Endometrium (tissue), 2 donors: ENCODE data around the gene PRKAR1B.

Experiments used
- FAIRE-seq: peaks from 2 replicates; lab custom pipeline; 2012; peaks lifted over from hg19 to GRCh38; lab: Jason Lieb, UNC
- donor health status: control.
- donor health status: control.

Gene PRKAR1B

DNA sequence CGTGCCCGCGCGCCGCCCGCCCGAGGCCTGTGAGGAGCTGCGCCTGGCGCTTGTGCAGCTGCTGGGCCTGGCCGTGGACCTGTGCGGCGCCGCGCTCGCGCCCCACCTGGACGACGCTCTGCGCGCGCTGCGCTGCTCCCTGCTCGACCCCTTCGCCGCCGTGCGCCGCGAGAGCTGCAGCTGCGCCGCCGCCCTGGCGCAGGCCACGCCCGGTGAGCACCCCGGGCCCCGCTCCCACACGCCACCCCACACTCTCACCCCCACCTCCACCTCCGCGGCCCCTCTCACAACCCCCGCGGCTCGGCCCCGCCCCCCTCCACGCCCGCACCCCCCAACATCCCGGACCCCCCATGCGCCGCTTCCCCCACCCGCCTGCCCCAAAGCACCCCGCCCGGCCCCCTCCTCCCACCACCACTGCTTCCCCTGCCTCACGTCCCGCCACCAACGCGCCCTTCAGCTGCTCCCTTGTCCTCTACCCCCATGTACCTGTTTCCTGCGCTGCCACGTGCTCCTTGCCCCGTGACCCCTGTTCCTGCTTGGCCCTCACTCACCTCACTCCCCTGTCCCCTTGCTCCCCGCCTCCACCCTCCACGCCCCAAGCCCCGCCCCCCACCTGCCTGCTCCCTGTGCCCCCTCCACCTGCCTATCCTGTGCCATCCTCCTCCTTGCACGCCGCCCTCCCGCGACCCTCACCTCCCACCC is at the start of gene PRKAR1B:
TSS of gene PRKAR1B (minus strand) at position 178 of the 702 bp plus-strand sequence. CDS start 15,776 bp downstream, outside the sequence.
- FAIRE-seq, result no peak

DNA sequence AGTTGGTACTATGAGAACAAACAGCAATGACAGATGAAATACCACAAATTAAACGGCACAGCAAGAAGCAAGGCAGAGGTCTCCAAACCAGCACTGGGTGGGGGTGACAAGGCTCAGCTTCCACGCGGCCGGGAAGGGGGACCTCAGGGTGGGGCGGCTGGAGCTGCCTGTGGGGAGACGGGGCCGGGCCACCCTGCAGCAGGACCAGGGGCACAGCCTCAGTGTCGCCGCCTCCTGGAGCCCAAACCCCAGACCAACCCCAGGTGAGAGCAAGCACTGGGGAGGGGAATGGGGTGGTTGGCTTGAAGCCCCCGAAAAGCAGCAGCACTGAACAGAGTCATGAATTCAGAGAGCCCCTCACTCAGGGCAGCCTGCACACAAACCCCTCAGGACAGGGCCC is 49.3 kb upstream of the PRKAR1B start:
- FAIRE-seq, result no peak

GRCh38 chr7:774161-775109 is 47.4 kb upstream of the PRKAR1B start:
- no peak for FAIRE-seq

DNA sequence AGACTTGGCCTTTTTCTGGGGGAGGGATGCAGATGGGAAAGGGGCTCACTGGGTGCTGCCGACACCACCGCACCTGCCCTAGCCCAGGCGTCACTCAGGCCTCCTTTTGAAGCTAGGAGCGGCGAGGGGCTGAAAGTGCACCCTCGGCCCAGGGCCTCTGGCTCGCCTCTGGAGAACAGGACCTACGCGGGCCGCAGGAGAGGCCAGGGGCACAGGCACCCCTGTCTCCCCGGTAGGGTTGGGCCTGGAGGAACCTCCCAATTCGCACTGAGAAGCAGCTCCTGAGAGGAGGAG is 46.5 kb upstream of the PRKAR1B start:
- FAIRE-seq, result no peak

GRCh38 chr7:772861-773621 is 46.0 kb upstream of the PRKAR1B start:
- FAIRE-seq, result no peak

DNA sequence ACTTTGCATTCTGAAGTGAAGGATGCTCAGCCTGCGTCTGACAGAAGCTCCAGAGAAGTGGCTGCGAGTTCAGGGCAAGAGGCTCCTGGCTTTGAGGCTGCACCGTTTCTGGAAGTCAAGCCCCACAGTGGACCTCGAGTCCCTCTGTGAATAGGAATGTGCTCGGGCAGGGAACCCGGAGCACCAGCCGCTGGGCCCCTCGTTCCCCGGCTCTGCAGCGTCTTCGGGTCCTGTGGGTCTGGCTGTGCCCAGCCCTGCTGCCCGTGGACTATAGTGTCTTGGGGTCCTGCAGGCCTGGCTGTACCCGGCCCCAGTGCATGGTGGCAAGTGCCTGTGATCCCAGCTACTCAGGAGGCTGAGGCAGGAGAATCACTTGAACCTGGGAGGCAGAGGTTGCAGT is 45.3 kb upstream of the PRKAR1B start:
- no peak for FAIRE-seq

DNA sequence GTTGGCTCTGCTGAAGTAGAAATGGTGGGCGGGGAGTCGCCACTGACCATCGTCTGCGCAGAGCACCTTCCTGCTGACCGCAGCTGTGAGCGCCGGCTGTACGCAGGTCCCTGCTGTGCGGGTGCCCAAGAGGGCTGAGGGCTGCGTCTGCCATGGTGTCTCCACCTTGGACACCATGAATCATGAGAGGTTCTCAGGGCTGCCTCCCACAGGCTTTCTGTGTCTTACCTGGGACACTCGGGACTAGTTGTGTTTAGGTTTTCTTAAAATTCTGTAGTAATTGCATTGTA is 44.9 kb upstream of the PRKAR1B start:
- no peak for FAIRE-seq

- no peak for FAIRE-seq
Observed at GRCh38 chr7:771234-772004, 44.3 kb upstream of the PRKAR1B start.

DNA sequence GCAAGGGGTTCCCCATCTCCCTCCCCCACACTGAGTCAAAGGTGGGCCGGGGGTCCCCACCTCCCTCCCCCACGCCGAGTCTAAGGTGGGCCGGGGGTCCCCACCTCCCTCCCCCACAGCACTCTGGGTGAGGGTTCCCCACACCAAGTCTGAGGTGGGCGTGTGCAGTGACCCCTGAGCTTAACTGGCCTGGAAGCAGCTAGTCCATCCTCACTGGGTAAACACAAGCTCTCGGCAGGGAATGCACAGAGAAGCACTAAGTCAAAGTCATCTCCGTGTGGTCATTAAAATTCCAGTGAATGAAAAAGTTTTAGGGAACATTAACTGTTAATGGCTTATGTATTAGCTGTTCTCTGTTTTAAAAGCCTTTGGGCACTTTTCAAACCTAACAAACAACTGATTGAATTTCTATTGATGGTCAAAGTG is 43.7 kb upstream of the PRKAR1B start:
- no peak for FAIRE-seq

- no peak for FAIRE-seq
Observed at GRCh38 chr7:770336-770735, 43.3 kb upstream of the PRKAR1B start.

GRCh38 chr7:768881-769504 is 41.9 kb upstream of the PRKAR1B start:
- no peak for FAIRE-seq

GRCh38 chr7:767941-768731 is 41.1 kb upstream of the PRKAR1B start:
- FAIRE-seq, result peak; percentile 96

DNA sequence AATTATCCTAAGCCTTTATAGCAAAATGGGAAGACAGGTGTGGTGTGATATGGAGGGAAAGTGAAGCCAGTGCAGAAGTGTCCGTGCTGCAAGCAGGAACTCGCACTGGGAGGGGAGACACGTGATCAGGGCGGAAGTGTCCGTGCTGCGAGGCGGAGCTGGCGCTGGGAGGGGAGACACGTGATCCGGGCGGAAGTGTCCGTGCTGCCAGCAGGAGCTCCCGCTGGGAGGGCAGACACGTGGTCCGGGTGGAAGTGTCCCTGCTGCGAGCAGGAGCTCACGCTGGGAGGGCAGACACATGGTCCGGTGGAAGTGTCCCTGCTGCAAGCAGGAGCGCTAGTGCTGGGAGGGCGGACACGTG is 40.5 kb upstream of the PRKAR1B start:
- no peak for FAIRE-seq

- FAIRE-seq, result no peak
Observed at GRCh38 chr7:765383-765782, 38.3 kb upstream of the PRKAR1B start.

DNA sequence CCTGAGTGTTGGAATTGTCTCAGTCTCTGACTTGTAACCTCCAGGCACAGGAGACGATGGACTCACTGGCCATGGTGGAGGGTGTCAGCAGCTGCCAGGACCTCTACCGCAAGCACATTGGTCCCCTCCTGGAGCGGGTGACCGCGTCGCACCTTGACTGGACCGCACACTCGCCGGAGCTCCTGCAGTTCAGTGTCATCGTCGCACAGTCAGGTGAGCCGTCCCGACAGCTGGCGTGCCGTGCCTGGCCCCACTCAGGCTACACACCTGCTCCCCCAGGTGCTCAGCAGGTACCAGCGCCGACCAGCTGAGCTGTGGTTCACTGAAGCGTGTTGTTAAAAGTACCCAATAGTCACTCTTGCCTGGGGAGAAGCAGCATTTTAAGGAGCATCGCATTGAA is 36.7 kb upstream of the PRKAR1B start:
- no peak for FAIRE-seq

DNA sequence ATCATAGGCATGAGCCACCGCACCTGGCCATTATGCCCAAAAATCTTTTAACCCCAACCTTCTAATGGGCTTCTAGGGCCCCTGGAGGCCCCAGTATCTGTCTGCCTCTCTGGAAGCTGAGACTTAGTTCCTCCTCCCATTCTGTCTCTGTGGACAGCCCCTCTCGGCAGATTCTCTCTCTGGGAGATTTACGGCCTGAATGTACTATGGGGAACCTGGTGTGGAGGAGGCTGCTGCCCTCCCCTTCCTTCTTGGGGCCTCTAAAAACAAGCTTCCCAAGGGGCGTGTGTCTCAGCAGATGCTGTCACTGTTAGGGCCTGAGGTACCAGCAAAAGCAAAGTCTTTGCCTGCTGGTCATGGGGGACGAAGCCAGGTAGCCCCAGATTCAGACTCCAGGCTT is 35.8 kb upstream of the PRKAR1B start:
- no peak for FAIRE-seq

DNA sequence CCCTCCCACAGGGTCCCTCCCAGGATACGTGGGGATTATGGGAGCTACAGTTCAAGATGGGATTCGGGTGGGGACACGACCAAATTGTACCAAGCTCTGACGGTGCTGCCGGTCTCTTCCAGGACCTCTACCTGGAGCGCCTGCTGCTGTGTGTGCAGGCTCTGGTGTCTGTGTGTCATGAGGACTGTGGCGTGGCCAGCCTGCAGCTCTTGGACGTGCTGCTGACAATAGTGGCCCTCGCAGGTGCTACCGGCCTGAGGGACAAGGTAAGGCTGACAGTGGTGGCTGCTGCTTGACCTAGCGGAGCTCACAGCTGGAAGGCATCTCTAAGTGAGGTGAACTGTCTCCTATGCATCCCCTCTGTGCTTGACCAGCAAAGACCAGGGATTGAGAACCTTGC is 34.5 kb upstream of the PRKAR1B start:
- no peak for FAIRE-seq

DNA sequence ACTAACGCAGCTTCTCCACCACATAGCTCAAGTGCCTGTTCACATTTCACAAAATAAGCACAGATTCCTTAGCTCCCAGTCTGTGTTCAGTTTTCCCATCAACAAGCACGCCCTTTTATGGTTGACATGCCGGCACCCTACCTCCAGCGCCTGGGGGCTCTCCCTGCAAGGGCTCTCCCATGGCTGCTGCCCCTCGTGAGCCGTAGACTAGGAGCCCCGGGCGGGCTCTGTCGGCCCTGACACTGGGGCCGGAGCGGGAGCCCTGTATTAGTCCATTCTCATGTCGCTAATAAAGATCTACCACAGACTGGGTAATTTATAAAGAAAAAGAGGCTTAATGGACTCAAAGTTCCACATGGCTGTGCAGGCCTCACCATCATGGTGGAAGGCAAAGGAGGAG is 34.0 kb upstream of the PRKAR1B start:
- FAIRE-seq, result no peak

DNA sequence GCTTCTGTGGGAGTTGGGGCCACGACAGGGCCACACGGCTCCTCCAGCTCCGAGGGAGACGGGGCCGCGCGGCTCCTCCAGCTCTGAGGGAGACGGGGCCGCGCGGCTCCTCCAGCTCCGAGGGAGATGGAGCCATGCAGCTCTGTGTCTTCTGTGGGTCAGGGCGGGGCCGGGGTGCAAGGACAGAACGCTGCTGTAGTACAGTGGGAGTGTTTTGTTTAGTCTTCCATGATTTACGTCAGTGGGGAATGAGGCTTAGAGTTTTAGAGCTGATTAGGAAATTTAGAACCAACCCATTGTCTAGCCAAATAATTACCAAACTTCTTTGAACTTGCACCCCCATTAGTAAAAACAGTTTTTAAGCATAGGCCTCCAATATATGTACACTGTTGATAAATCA is 32.9 kb upstream of the PRKAR1B start:
- no peak for FAIRE-seq

DNA sequence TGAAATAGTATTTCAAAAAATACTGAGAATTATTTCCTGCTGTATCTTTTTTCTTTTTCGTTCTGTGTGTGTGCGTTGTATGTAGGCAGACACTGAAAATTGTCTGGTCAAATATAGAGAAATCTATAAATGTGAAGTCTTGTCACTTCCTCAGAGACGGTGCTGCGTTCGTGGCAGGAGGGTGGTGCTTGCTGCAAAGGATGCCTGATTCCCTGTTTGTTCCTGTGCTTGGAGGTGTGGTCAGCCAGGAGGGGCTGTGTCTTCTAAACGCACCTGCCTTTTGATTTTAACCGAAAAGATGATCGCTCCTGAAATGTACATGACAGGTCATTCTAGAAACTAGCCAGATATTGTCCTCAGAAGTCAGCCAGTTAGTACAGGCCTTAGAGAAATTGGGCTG is 32.5 kb upstream of the PRKAR1B start:
- FAIRE-seq, result no peak

GRCh38 chr7:757741-758163 is 30.7 kb upstream of the PRKAR1B start:
- FAIRE-seq, result no peak
